SK-N-SH (cell line): ENCODE results near the gene DTNA. TPM values are rescaled to one million over a fixed set of nuclear protein-coding genes. Genes with fewer than 3 reads are reported as not detected.

Experiments used
- CTCF ChIA-PET: fragments of 300-600, 350-600 bp; formaldehyde crosslinking; extraction: SDS; loops from one replicate; lab custom pipeline; 2021; lab: Yijun Ruan, JAX
- POLR2A ChIA-PET: fragments of 350-600 bp; sonication (Branson Sonifier 250); formaldehyde crosslinking; extraction: SDS; loops from one replicate; lab custom pipeline; 2020; ENCODE audit warnings: antibody characterized with exemption, inconsistent platforms; lab: Yijun Ruan, JAX
- DNase-seq: peaks from one replicate; pipeline ENCODE4 v3.0.0; 2012
- H2AFZ ChIP-seq: fragments of 200-600 bp; sonication (generic); 2 replicates; pipeline ENCODE4 v1.8.1; 2016; ENCODE audit warnings: antibody characterized with exemption, mild to moderate bottlenecking, low read depth
- H3F3A ChIP-seq: fragments of 200-600 bp; sonication (generic); replicated peaks from 2 replicates; pipeline ENCODE3; 2016; ENCODE audit warnings: antibody characterized with exemption, mild to moderate bottlenecking; ENCODE audit not compliant: insufficient read depth
- H3K27ac ChIP-seq, 2 experiments: fragments of 200-500 bp in 1 of 2; fragments of 200-600 bp in 1 of 2; sonication (Bioruptor generic) in 1 of 2; sonication (generic), shearing (Covaris generic) in 1 of 2; 2 replicates each; pipeline versions ENCODE4 v1.5.1 to v1.6.1; 2014 to 2016; ENCODE audit warnings: low read depth in 2 of 2, inconsistent platforms in 1 of 2, low read length in 1 of 2, mild to moderate bottlenecking in 1 of 2, mixed read lengths in 1 of 2
- H3K27me3 ChIP-seq: fragments of 200-600 bp; sonication (generic), shearing (Covaris generic); 2 replicates; pipeline ENCODE4 v1.6.1; 2016; ENCODE audit warnings: mixed run types; ENCODE audit not compliant: insufficient read depth
- H3K36me3 ChIP-seq, 2 experiments: fragments of 200-500 bp in 1 of 2; fragments of 200-600 bp in 1 of 2; sonication (Bioruptor generic) in 1 of 2; sonication (generic) in 1 of 2; replicated peaks in 1 of 2; 2 replicates each; pipeline versions ENCODE3 to v1.5.1; 2014 to 2016; ENCODE audit warnings: low read length in 1 of 2, mild to moderate bottlenecking in 1 of 2; ENCODE audit not compliant: insufficient read depth in 2 of 2, control insufficient read depth in 1 of 2
- H3K4me1 ChIP-seq, 2 experiments: fragments of 200-500 bp in 1 of 2; fragments of 200-600 bp in 1 of 2; sonication (Bioruptor generic) in 1 of 2; sonication (generic), shearing (Covaris generic) in 1 of 2; 2 replicates each; pipeline versions ENCODE4 v1.5.1 to v1.6.1; 2014 to 2016; ENCODE audit warnings: low read depth in 1 of 2, low read length in 1 of 2, mixed run types in 1 of 2; ENCODE audit not compliant: insufficient read depth in 2 of 2, control insufficient read depth in 1 of 2
- H3K4me2 ChIP-seq: fragments of 200-600 bp; sonication (generic), shearing (Covaris generic); 2 replicates; pipeline ENCODE4 v1.6.1; 2017; ENCODE audit warnings: mixed run types
- H3K4me3 ChIP-seq, 2 experiments: fragments of 200-500 bp in 1 of 2; fragments of 200-600 bp in 1 of 2; sonication (Bioruptor generic) in 1 of 2; sonication (generic), shearing (Covaris generic) in 1 of 2; 2 replicates each; pipeline versions ENCODE4 v1.5.1 to v1.8.1; 2014 to 2016; ENCODE audit warnings: low read depth in 2 of 2, inconsistent platforms in 1 of 2, low read length in 1 of 2, mild to moderate bottlenecking in 1 of 2, mixed read lengths in 1 of 2, moderate library complexity in 1 of 2
- H3K79me2 ChIP-seq: fragments of 200-600 bp; sonication (generic); 2 replicates; pipeline ENCODE4 v1.8.1; 2017; ENCODE audit warnings: mild to moderate bottlenecking; ENCODE audit not compliant: insufficient read depth
- H3K9ac ChIP-seq: fragments of 200-600 bp; sonication (generic); 2 replicates; pipeline ENCODE4 v1.6.1; 2017; ENCODE audit warnings: mixed run types
- H3K9me2 ChIP-seq: fragments of 200-600 bp; sonication (generic); 2 replicates; pipeline ENCODE4 v1.6.1; 2017; ENCODE audit warnings: mixed run types
- H3K9me3 ChIP-seq: fragments of 200-600 bp; sonication (generic); 2 replicates; pipeline ENCODE4 v1.6.1; 2017; ENCODE audit warnings: mixed run types, mild to moderate bottlenecking, moderate library complexity
- H4K20me1 ChIP-seq: fragments of 200-600 bp; sonication (generic); 2 replicates; pipeline ENCODE4 v1.6.1; 2017; ENCODE audit warnings: mild to moderate bottlenecking, mixed run types; ENCODE audit not compliant: insufficient read depth
- CTCF ChIP-seq: fragments of 200-600 bp; sonication (generic); IDR thresholded peaks from 2 replicates; pipeline ENCODE4 v1.6.1; 2017; ENCODE audit warnings: antibody characterized with exemption, mild to moderate bottlenecking, moderate library complexity
- EZH2phosphoT487 ChIP-seq: fragments of 200-600 bp; sonication (generic); IDR thresholded peaks from 2 replicates; pipeline ENCODE4 v1.6.1; 2017; ENCODE audit warnings: low read depth, mixed run types, mild to moderate bottlenecking, antibody characterized with exemption, moderate library complexity, borderline replicate concordance
- GATA2 ChIP-seq: sonication (generic); formaldehyde crosslinking; IDR thresholded peaks from 2 replicates; pipeline ENCODE4 v1.5.0; 2020; ENCODE audit warnings: mild to moderate bottlenecking, missing genetic modification reagents
- MAX ChIP-seq: IDR thresholded peaks from 2 replicates; pipeline ENCODE4 v1.4.0; 2012; ENCODE audit warnings: low read depth
- MEF2A ChIP-seq: IDR thresholded peaks from 2 replicates; pipeline ENCODE4 v1.4.0; 2012; ENCODE audit warnings: low read depth, borderline replicate concordance
- MXI1 ChIP-seq: IDR thresholded peaks from 2 replicates; pipeline ENCODE4 v1.6.1; 2012; ENCODE audit warnings: mild to moderate bottlenecking, low read depth, low read length, improper control_type of control experiment
- NFIC ChIP-seq: IDR thresholded peaks from 2 replicates; pipeline ENCODE4 v1.4.0; 2012; ENCODE audit warnings: borderline replicate concordance
- PBX3 ChIP-seq: IDR thresholded peaks from 2 replicates; pipeline ENCODE4; 2012
- POLR2AphosphoS5 ChIP-seq: IDR thresholded peaks from 2 replicates; pipeline ENCODE4 v1.6.1; 2012; ENCODE audit warnings: low read depth, low read length
- RAD21 ChIP-seq: IDR thresholded peaks from 2 replicates; pipeline ENCODE4 v1.6.1; 2012; ENCODE audit warnings: mild to moderate bottlenecking, low read length
- RCOR1 ChIP-seq: fragments of 150-350 bp; IDR thresholded peaks from 2 replicates; pipeline ENCODE4 v1.6.1; 2017; ENCODE audit warnings: antibody characterized with exemption, low read length
- RFX5 ChIP-seq: IDR thresholded peaks from 2 replicates; pipeline ENCODE4 v1.6.1; 2012; ENCODE audit warnings: mild to moderate bottlenecking, improper control_type of control experiment, low read length
- RXRA ChIP-seq: IDR thresholded peaks from 2 replicates; pipeline ENCODE4 v1.4.0; 2012; ENCODE audit warnings: low read depth, mild to moderate bottlenecking, borderline replicate concordance
- SIN3A ChIP-seq: IDR thresholded peaks from 2 replicates; pipeline ENCODE4 v1.6.1; 2012; ENCODE audit warnings: low read depth, mild to moderate bottlenecking, low read length, moderate library complexity, borderline replicate concordance
- SMC3 ChIP-seq: IDR thresholded peaks from 2 replicates; pipeline ENCODE4 v1.6.1; 2012; ENCODE audit warnings: low read depth, low read length, improper control_type of control experiment
- TAF1 ChIP-seq: IDR thresholded peaks from 2 replicates; pipeline ENCODE4 v1.6.1; 2012; ENCODE audit warnings: low read depth, mild to moderate bottlenecking, low read length, moderate library complexity, borderline replicate concordance
- TCF12 ChIP-seq: IDR thresholded peaks from 2 replicates; pipeline ENCODE4 v1.4.0; 2012
- USF1 ChIP-seq: IDR thresholded peaks from 2 replicates; pipeline ENCODE4 v1.4.0; 2012; ENCODE audit warnings: low read depth, borderline replicate concordance
- USF2 ChIP-seq: fragments of 150-350 bp; IDR thresholded peaks from 2 replicates; pipeline ENCODE4 v1.6.1; 2017; ENCODE audit warnings: antibody characterized with exemption, low read length, low read depth, borderline replicate concordance
- WGBS: methylation state at CpG from one replicate; pipeline ENCODE4 v1.1.6; 2017; ENCODE audit warnings: low lambda C conversion rate; 5-methylcytosine and 5-hydroxymethylcytosine counted together
- polyA plus RNA-seq, 3 experiments: library from polyadenylated mRNA; depleted of rRNA; stranded (reverse); fragments of >200 nt; gene quantifications; 2 replicates each; pipeline ENCODE4 v1.2.3, GENCODE V29; 2012

The DTNA gene
- polyA plus RNA-seq, 1 of the 3 experiments (the other 2 are of a cell fraction), result 7.9 TPM

- DNase-seq, result no peak
- no peaks in the 10 kb centered on the region for H3K36me3 ChIP-seq
- H3F3A ChIP-seq, result no peaks in the 10 kb centered on the region
- no peak overlapping the region for H3K9ac ChIP-seq
- no peaks in the 10 kb centered on the region for H3K9me3 ChIP-seq
- TF ChIP-seq MAX (no peak), USF1 (no peak), MEF2A (no peak), RAD21 (no peak), RXRA (no peak), TCF12 (no peak)
- ChIA-PET POLR2A (no interaction called here), CTCF (interaction anchor here (0.6 to 1.7 kb wide), 2 partner anchors 20 to 585 kb away, joined by 3 to 5 read pairs; no protein-coding TSS in a partner anchor)
- H3K9me2 ChIP-seq, result no peaks in the 10 kb centered on the region
- H3K27ac ChIP-seq, result no peak overlapping the region
- 88% methylated on average over 1 of the region's 1 CpG for WGBS
- no peak overlapping the region for H3K4me2 ChIP-seq
- no peaks in the 10 kb centered on the region for H4K20me1 ChIP-seq
- no peaks in the 10 kb centered on the region for H3K27me3 ChIP-seq
- no peak overlapping the region for H2AFZ ChIP-seq
- no peaks in the 10 kb centered on the region for H3K79me2 ChIP-seq
- no peaks in the 10 kb centered on the region for H3K4me1 ChIP-seq
- H3K4me3 ChIP-seq, result no peak overlapping the region
These were observed 98.3 kb downstream of the DTNA start for GRCh38 chr18:34808389-34808788.

- ChIA-PET POLR2A (no interaction called here), CTCF (interaction anchor here (0.6 to 1.8 kb wide), 5 partner anchors 9 to 456 kb away, joined by 3 to 5 read pairs (median 4); no protein-coding TSS in a partner anchor)
- peak; percentile 6 for DNase-seq
- Histone ChIP-seq H3K9ac (no peak overlapping the region), H3F3A (no peaks in the 10 kb centered on the region), H3K9me3 (no peaks in the 10 kb centered on the region), H3K36me3 (no peaks in the 10 kb centered on the region), H3K9me2 (no peaks in the 10 kb centered on the region), H3K4me1 (no peaks in the 10 kb centered on the region), H4K20me1 (no peaks in the 10 kb centered on the region), H3K27me3 (no peaks in the 10 kb centered on the region), H3K4me3 (no peak overlapping the region; a peak in 1 of 4 replicates), H3K27ac (no peak overlapping the region), H3K4me2 (no peak overlapping the region), H3K79me2 (no peaks in the 10 kb centered on the region), H2AFZ (no peak overlapping the region)
- 67% methylated on average over 6 of the region's 6 CpGs for WGBS
- no peak for TF ChIP-seq EZH2phosphoT487
- no peak for TF ChIP-seq RFX5
- TF ChIP-seq CTCF, result peak; percentile 57
- 0 out of 2 replicates have a peak, but pooled peaks have one; percentile 6 for TF ChIP-seq SMC3
- no peak for TF ChIP-seq MXI1
- TF ChIP-seq USF2, result no peak
- no peak for TF ChIP-seq GATA2 (CRISPR knock-in tag)
- no peak for TF ChIP-seq RXRA
- TF ChIP-seq NFIC, result no peak
- no peak for TF ChIP-seq TAF1
- TF ChIP-seq USF1, result no peak
- TF ChIP-seq RCOR1, result no peak
- peak; percentile 39 for TF ChIP-seq RAD21
- no peak for TF ChIP-seq PBX3
- TF ChIP-seq POLR2AphosphoS5, result no peak
- TF ChIP-seq SIN3A, result no peak
These were observed 99.5 kb downstream of the DTNA start for GRCh38 chr18:34809451-34810072.
